Neural progenitor cell (in vitro differentiated cells): Measurements from ENCODE around the gene TMC4. TPM values are rescaled to one million over a fixed set of nuclear protein-coding genes. Genes with fewer than 3 reads are reported as not detected.
A peak's percentile ranks its signal among the peaks of the same experiment; 100 is the strongest.

Experiments used
- DNase-seq: peaks from one replicate; pipeline ENCODE4 v3.0.0-alpha.2; 2016; ENCODE audit warnings: low spot score
- H2AFZ ChIP-seq: fragments of 200-600 bp; sonication (generic); replicated peaks from 2 replicates; pipeline ENCODE4 v1.6.1; 2016; ENCODE audit warnings: antibody characterized with exemption
- H3F3A ChIP-seq: fragments of 200-600 bp; sonication (generic); 2 replicates; pipeline ENCODE4 v1.6.1; 2016; ENCODE audit warnings: antibody characterized with exemption, low read depth
- H3K27ac ChIP-seq: fragments of 200-600 bp; sonication (generic); 2 replicates; pipeline ENCODE4 v1.5.1; 2016; ENCODE audit warnings: mild to moderate bottlenecking
- H3K27me3 ChIP-seq: fragments of 200-600 bp; sonication (generic); 2 replicates; pipeline ENCODE4 v1.6.1; 2016; ENCODE audit warnings: mild to moderate bottlenecking, moderate library complexity
- H3K36me3 ChIP-seq: fragments of 200-600 bp; sonication (generic); 2 replicates; pipeline ENCODE4 v1.5.1; 2016
- H3K4me1 ChIP-seq: fragments of 200-600 bp; sonication (generic); 2 replicates; pipeline ENCODE4 v1.6.1; 2016; ENCODE audit warnings: mixed run types
- H3K4me2 ChIP-seq: fragments of 200-600 bp; sonication (generic); 2 replicates; pipeline ENCODE4 v1.6.1; 2016
- H3K4me3 ChIP-seq: fragments of 200-600 bp; sonication (generic); 2 replicates; pipeline ENCODE4 v1.5.1; 2016
- H3K79me2 ChIP-seq: fragments of 200-600 bp; sonication (generic); 2 replicates; pipeline ENCODE4 v1.6.1; 2016; ENCODE audit warnings: low read depth
- H3K9ac ChIP-seq: fragments of 200-600 bp; sonication (generic); 2 replicates; pipeline ENCODE4 v1.6.1; 2016
- H3K9me3 ChIP-seq: fragments of 200-600 bp; sonication (generic); 2 replicates; pipeline ENCODE4 v1.5.1; 2016; ENCODE audit warnings: low read depth
- H4K20me1 ChIP-seq: fragments of 200-600 bp; sonication (generic); 2 replicates; pipeline ENCODE4 v1.6.1; 2016; ENCODE audit warnings: low read depth
- H3K27ac Mint-ChIP-seq: 3 replicates; pipeline ENCODE4 v1.8.0; 2021; ENCODE audit warnings: mixed read lengths
- H3K27me3 Mint-ChIP-seq: 2 replicates; pipeline ENCODE4 v1.8.0; 2022; ENCODE audit warnings: low read depth, mild to moderate bottlenecking, inconsistent platforms, moderate library complexity, mixed read lengths; ENCODE audit not compliant: insufficient read depth
- H3K36me3 Mint-ChIP-seq: 3 replicates; pipeline ENCODE4 v1.8.0; 2021; ENCODE audit warnings: mixed read lengths
- H3K4me1 Mint-ChIP-seq: 3 replicates; pipeline ENCODE4 v1.8.0; 2021; ENCODE audit warnings: mixed read lengths
- H3K4me3 Mint-ChIP-seq: 3 replicates; pipeline ENCODE4 v1.8.0; 2021; ENCODE audit warnings: mild to moderate bottlenecking, moderate library complexity, mixed read lengths
- H3K9me3 Mint-ChIP-seq: 3 replicates; pipeline ENCODE4 v1.8.0; 2020; ENCODE audit warnings: mixed read lengths
- EZH2 ChIP-seq: fragments of 200-600 bp; sonication (generic); IDR thresholded peaks from 2 replicates; pipeline ENCODE4 v1.6.1; 2017; ENCODE audit warnings: antibody characterized with exemption, mild to moderate bottlenecking, moderate library complexity
- EZH2phosphoT487 ChIP-seq: fragments of 200-600 bp; sonication (generic); IDR thresholded peaks from 2 replicates; pipeline ENCODE4 v1.6.1; 2017; ENCODE audit warnings: antibody characterized with exemption
- total RNA-seq: library from RNA; depleted of rRNA; stranded (reverse); fragments of >200 nt; gene quantifications from 2 replicates; pipeline ENCODE4 v1.2.3, GENCODE V29; 2015; ENCODE audit warnings: low replicate concordance
- TF ChIP-seq, protein P1 (sequence below): fragments of 200-600 bp; sonication (generic); IDR thresholded peaks from 2 replicates; pipeline ENCODE4 v1.5.1; 2017; ENCODE audit warnings: antibody characterized with exemption, mild to moderate bottlenecking

TMC4 gene
- total RNA-seq, 1 donor from 2014 or later = not detected

GRCh38 chr19:54137699-54138488 is 35.1 kb downstream of the TMC4 start, which contains the start of gene CNOT3:
TSS of gene CNOT3 (plus strand) at chr19:54137762. CDS start at chr19:54142979, 5,217 bp downstream.
- peaks cover 13% of the 10 kb centered on the region for H3K27me3 Mint-ChIP-seq
- DNase-seq = peak; percentile 75

DNA sequence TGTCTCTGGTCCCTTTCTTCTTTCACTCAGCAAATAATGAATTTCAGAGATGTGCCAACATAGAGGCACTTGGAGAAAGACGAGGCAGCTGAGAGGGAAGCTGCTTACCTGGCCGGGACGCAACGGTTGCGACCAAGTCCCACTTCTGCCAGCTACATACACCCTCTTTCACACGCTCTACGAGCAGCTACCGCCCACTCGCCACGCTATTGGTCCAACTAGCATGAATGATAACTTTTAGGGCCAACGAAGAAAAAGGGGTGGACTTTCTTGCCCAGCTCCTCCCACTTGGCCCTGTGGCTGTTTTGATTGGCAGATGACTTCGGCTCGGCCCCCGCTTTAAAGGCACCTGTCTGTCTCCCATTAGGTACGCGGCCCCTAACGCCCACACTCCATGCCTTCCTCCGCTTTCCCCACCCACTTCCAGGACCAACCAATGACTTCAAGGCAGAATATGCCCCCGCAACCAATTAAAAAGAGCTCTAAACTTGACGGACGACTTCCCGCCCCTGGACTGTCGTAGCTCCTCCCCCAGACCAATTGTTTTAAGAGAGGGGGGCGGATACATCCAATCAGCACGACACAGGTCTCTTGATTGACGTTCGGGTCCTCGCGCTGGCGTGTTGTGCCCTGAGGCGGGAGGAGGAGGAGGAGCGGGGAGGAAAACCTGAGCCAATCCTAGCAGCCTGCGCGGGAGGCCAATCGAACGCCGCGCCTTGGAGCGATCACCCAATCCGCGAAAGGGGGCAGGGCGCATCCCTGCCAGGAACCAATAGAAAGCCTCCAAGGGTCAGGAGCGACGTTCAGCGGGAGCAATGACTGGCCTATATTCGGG is 35.9 kb downstream of the TMC4 start:
- H3K27ac ChIP-seq = no peak overlapping the region
- peak overlapping the region; percentile 57 for H3K27ac Mint-ChIP-seq
- peak overlapping the region; percentile 96 for H3K4me3 Mint-ChIP-seq
- H3K9me3 Mint-ChIP-seq = no peaks in the 10 kb centered on the region
- no peaks in the 10 kb centered on the region for H3K36me3 ChIP-seq
- peak overlapping the region; percentile 77 for H2AFZ ChIP-seq
- peak overlapping the region; percentile 95 for H3K4me2 ChIP-seq
- H3K27me3 Mint-ChIP-seq = peaks cover 13% of the 10 kb centered on the region
- peaks cover 8% of the 10 kb centered on the region for H3K4me1 ChIP-seq
- DNase-seq = peak; percentile 100
- no peaks in the 10 kb centered on the region for H3K9me3 ChIP-seq
- H4K20me1 ChIP-seq = peaks cover 42% of the 10 kb centered on the region
- peaks cover 7% of the 10 kb centered on the region for H3K36me3 Mint-ChIP-seq
- peaks cover 4% of the 10 kb centered on the region for H3K27me3 ChIP-seq
- H3K4me3 ChIP-seq = peak overlapping the region; percentile 99
- peaks cover 44% of the 10 kb centered on the region for H3K79me2 ChIP-seq
- no peak for TF ChIP-seq EZH2
- TF ChIP-seq EZH2phosphoT487 = no peak
- TF ChIP-seq, protein P1, sequence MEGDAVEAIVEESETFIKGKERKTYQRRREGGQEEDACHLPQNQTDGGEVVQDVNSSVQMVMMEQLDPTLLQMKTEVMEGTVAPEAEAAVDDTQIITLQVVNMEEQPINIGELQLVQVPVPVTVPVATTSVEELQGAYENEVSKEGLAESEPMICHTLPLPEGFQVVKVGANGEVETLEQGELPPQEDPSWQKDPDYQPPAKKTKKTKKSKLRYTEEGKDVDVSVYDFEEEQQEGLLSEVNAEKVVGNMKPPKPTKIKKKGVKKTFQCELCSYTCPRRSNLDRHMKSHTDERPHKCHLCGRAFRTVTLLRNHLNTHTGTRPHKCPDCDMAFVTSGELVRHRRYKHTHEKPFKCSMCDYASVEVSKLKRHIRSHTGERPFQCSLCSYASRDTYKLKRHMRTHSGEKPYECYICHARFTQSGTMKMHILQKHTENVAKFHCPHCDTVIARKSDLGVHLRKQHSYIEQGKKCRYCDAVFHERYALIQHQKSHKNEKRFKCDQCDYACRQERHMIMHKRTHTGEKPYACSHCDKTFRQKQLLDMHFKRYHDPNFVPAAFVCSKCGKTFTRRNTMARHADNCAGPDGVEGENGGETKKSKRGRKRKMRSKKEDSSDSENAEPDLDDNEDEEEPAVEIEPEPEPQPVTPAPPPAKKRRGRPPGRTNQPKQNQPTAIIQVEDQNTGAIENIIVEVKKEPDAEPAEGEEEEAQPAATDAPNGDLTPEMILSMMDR = no peak
- H3K9ac ChIP-seq = peak overlapping the region; percentile 100
- H3K4me1 Mint-ChIP-seq = peaks cover 36% of the 10 kb centered on the region
- H3F3A ChIP-seq = peaks cover 19% of the 10 kb centered on the region

More at GRCh38 chr19:54137699-54138488, 35.1 kb downstream of the TMC4 start, which contains the start of gene CNOT3:
- Mint-ChIP-seq H3K4me1 (peaks cover 36% of the 10 kb centered on the region), H3K9me3 (no peaks in the 10 kb centered on the region), H3K27ac (peak within 1 kb of the TSS; percentile 93), H3K4me3 (peak within 1 kb of the TSS; percentile 96), H3K36me3 (peaks cover 15% of the 10 kb centered on the region)
- peak within 1 kb of the TSS; percentile 93 for H2AFZ ChIP-seq
- H3K9me3 ChIP-seq = no peaks in the 10 kb centered on the region
- peaks cover 8% of the 10 kb centered on the region for H3K4me1 ChIP-seq
- H3K4me3 ChIP-seq = peak within 1 kb of the TSS; percentile 99
- H3K27me3 ChIP-seq = peaks cover 4% of the 10 kb centered on the region
- TF ChIP-seq, protein P1 = peak; percentile 50
- no peak for TF ChIP-seq EZH2
- H3K9ac ChIP-seq = peak within 1 kb of the TSS; percentile 100
- no peaks in the 10 kb centered on the region for H3K36me3 ChIP-seq
- peaks cover 19% of the 10 kb centered on the region for H3F3A ChIP-seq
- peak within 1 kb of the TSS; percentile 98 for H3K27ac ChIP-seq
- peaks cover 50% of the 10 kb centered on the region for H4K20me1 ChIP-seq
- peaks cover 52% of the 10 kb centered on the region for H3K79me2 ChIP-seq
- peak within 1 kb of the TSS; percentile 98 for H3K4me2 ChIP-seq

DNA sequence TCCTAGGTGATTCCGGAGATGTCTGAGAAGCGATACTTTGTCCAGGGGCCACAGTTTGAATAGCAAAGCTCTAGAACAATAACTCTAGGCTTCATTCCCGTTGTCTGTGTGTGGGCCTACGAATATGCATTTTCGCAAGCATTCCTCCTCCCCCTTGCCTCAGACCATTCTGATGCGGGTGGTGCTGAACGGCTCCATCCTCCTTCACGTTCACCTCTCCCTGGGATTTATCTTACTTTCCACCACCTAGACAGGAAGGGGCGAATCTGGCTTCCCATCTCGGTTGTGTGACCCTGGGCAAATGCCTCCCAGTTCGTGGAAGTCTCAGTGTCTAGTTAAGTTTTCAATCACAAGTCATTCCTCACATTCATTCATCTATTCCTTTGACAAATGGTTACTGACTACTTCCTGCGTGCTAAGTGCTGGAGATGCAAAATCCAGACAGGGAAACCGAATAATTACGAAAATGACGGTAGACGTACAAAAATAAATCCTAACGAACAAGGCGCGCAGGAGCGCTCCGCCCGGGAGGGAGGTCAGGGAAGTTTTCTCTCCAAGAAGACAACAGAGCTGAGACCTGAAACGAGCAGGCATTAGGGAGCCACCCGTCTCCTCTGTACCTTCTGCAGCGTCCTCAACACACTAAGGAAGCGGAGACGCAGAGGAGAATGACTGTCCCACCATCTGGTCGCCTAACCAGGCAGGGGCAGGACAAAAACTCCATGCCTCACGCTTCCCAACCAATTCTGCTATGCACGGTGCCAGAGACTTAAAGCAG is 36.7 kb downstream of the TMC4 start:
- Mint-ChIP-seq H3K27ac (peak overlapping the region; percentile 80), H3K36me3 (peaks cover 10% of the 10 kb centered on the region), H3K4me3 (peak overlapping the region; percentile 96), H3K27me3 (peaks cover 13% of the 10 kb centered on the region), H3K9me3 (no peaks in the 10 kb centered on the region), H3K4me1 (peaks cover 36% of the 10 kb centered on the region)
- Histone ChIP-seq H3K4me3 (peak overlapping the region; percentile 62), H3K9ac (peak overlapping the region; percentile 49), H2AFZ (peak overlapping the region; percentile 77), H3K4me1 (peaks cover 8% of the 10 kb centered on the region), H3K27ac (no peak overlapping the region), H4K20me1 (peaks cover 34% of the 10 kb centered on the region), H3K27me3 (peaks cover 4% of the 10 kb centered on the region), H3F3A (peaks cover 19% of the 10 kb centered on the region), H3K36me3 (no peaks in the 10 kb centered on the region), H3K9me3 (no peaks in the 10 kb centered on the region), H3K79me2 (peaks cover 36% of the 10 kb centered on the region), H3K4me2 (peak overlapping the region; percentile 95)
- DNase-seq = peak; percentile 63
- TF ChIP-seq, protein P1 = no peak
- TF ChIP-seq EZH2 = no peak
